ENCODE results near the gene C5. TPM values are rescaled to one million over a fixed set of nuclear protein-coding genes. Genes with fewer than 3 reads are reported as not detected.

Gene C5
- polyA plus RNA-seq, 1 of the 3 experiments (the other 2 are of a cell fraction), result 1.8 TPM

- POLR2A ChIA-PET, result no interaction called here
- Histone ChIP-seq H3K9me2 (no peaks in the 10 kb centered on the region), H3K9ac (no peak overlapping the region), H2AFZ (ENCODE audit: low read depth) (no peak overlapping the region), H3K4me3 (ENCODE audit: low read depth in 2 of 2, low read length in 1 of 2) (no peak overlapping the region), H3K36me3 (replicated peaks in 1 of 2; ENCODE audit: control insufficient read depth in 1 of 2, insufficient read depth in 2 of 2, low read length in 1 of 2) (no peaks in the 10 kb centered on the region), H3K4me2 (no peak overlapping the region), H3F3A (replicated peaks; ENCODE audit: insufficient read depth) (no peaks in the 10 kb centered on the region), H3K27me3 (ENCODE audit: insufficient read depth) (no peaks in the 10 kb centered on the region), H4K20me1 (ENCODE audit: insufficient read depth) (no peaks in the 10 kb centered on the region), H3K79me2 (ENCODE audit: insufficient read depth) (no peaks in the 10 kb centered on the region), H3K9me3 (no peaks in the 10 kb centered on the region), H3K4me1 (ENCODE audit: control insufficient read depth in 1 of 2, insufficient read depth in 2 of 2, low read depth in 1 of 2, low read length in 1 of 2) (peaks cover 0 to 2% of the 10 kb centered on the region in 2 experiments; a peak in 1 of 4 replicates), H3K27ac (ENCODE audit: low read depth in 2 of 2, low read length in 1 of 2) (no peak overlapping the region)
- CTCF ChIA-PET, result interaction anchor here (1.6 kb wide), 1 partner anchor 11 kb away, joined by 7 read pairs; no protein-coding TSS in a partner anchor
- TF ChIP-seq JUND (IDR thresholded peaks at IDR 0.05) (no peak), SIN3A (IDR thresholded peaks at IDR 0.05; ENCODE audit: borderline replicate concordance, low read depth, low read length) (no peak), EZH2phosphoT487 (IDR thresholded peaks at IDR 0.05; ENCODE audit: borderline replicate concordance, low read depth) (no peak), GATA2 (CRISPR knock-in tag; IDR thresholded peaks at IDR 0.05) (no peak), ZBTB33 (IDR thresholded peaks at IDR 0.05; ENCODE audit: borderline replicate concordance, low read depth) (no peak), RCOR1 (IDR thresholded peaks at IDR 0.05; ENCODE audit: low read length) (no peak), IRF3 (IDR thresholded peaks at IDR 0.05; ENCODE audit: low read depth, low read length) (no peak), CTCF (IDR thresholded peaks at IDR 0.05) (no peak), TEAD4 (IDR thresholded peaks at IDR 0.05; ENCODE audit: borderline replicate concordance, insufficient read depth) (no peak)
- TF ChIP-seq, protein P1, sequence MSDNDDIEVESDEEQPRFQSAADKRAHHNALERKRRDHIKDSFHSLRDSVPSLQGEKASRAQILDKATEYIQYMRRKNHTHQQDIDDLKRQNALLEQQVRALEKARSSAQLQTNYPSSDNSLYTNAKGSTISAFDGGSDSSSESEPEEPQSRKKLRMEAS (IDR thresholded peaks at IDR 0.05; ENCODE audit: low read depth), result no peak
- TF ChIP-seq, protein P2, sequence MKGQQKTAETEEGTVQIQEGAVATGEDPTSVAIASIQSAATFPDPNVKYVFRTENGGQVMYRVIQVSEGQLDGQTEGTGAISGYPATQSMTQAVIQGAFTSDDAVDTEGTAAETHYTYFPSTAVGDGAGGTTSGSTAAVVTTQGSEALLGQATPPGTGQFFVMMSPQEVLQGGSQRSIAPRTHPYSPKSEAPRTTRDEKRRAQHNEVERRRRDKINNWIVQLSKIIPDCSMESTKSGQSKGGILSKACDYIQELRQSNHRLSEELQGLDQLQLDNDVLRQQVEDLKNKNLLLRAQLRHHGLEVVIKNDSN (IDR thresholded peaks at IDR 0.05; ENCODE audit: borderline replicate concordance, low read depth), result no peak
- no peak for DNase-seq
- 79% methylated on average over 3 of the region's 3 CpGs for WGBS (ENCODE audit: low lambda C conversion rate)
These were observed 79.8 kb downstream of the C5 start for GRCh38 chr9:120970244-120970643.

All from SK-N-SH (cell line).